ENCODE data around the gene ACSS1.

- TF ChIP-seq CTCF (IDR thresholded peaks at IDR 0.05) (no peak), EZH2 (IDR thresholded peaks at IDR 0.05) (no peak)
Observed at GRCh38 chr20:25024171-25024570, 33.8 kb downstream of the ACSS1 start.

Data from neural progenitor cell (in vitro differentiated cells).